Ishikawa (cell line): ENCODE data around the gene DIP2C.

Experiments
- CEBPB ChIP-seq: IDR thresholded peaks from 2 replicates; pipeline ENCODE4 v1.6.1; 2012
- CREB1 ChIP-seq: IDR thresholded peaks from 2 replicates; pipeline ENCODE4 v1.6.1; 2012; ENCODE audit warnings: low read depth
- EGR1 ChIP-seq: IDR thresholded peaks from 2 replicates; pipeline ENCODE4 v1.6.1; 2012
- EP300 ChIP-seq: IDR thresholded peaks from 2 replicates; pipeline ENCODE4 v1.6.1; 2012; ENCODE audit warnings: borderline replicate concordance
- FOXM1 ChIP-seq: IDR thresholded peaks from 2 replicates; pipeline ENCODE4 v1.6.1; 2012; ENCODE audit warnings: low read depth, borderline replicate concordance
- NFIC ChIP-seq: IDR thresholded peaks from 2 replicates; pipeline ENCODE4 v1.6.1; 2012
- RAD21 ChIP-seq: IDR thresholded peaks from 2 replicates; pipeline ENCODE4 v1.6.1; 2012; ENCODE audit warnings: low read depth
- TAF1 ChIP-seq: IDR thresholded peaks from 2 replicates; pipeline ENCODE4 v1.6.1; 2012; ENCODE audit warnings: low read depth, mild to moderate bottlenecking
- TCF12 ChIP-seq: IDR thresholded peaks from 2 replicates; pipeline ENCODE4 v1.6.1; 2012; ENCODE audit warnings: low read depth
- TEAD4 ChIP-seq: IDR thresholded peaks from 2 replicates; pipeline ENCODE4 v1.6.1; 2012
- YY1 ChIP-seq: IDR thresholded peaks from 2 replicates; pipeline ENCODE4 v1.6.1; 2012; ENCODE audit warnings: low read depth
- ZBTB7A ChIP-seq: IDR thresholded peaks from 2 replicates; pipeline ENCODE4 v1.6.1; 2012; ENCODE audit warnings: low read depth
- TF ChIP-seq, protein P1 (sequence below): IDR thresholded peaks from 2 replicates; pipeline ENCODE4 v1.6.1; 2012
- TF ChIP-seq, protein P2 (sequence below): IDR thresholded peaks from 2 replicates; pipeline ENCODE4 v1.6.1; 2012; ENCODE audit warnings: low read depth, mild to moderate bottlenecking
- TF ChIP-seq, protein P3 (sequence below): IDR thresholded peaks from 2 replicates; pipeline ENCODE4 v1.6.1; 2012

The DIP2C gene

DNA sequence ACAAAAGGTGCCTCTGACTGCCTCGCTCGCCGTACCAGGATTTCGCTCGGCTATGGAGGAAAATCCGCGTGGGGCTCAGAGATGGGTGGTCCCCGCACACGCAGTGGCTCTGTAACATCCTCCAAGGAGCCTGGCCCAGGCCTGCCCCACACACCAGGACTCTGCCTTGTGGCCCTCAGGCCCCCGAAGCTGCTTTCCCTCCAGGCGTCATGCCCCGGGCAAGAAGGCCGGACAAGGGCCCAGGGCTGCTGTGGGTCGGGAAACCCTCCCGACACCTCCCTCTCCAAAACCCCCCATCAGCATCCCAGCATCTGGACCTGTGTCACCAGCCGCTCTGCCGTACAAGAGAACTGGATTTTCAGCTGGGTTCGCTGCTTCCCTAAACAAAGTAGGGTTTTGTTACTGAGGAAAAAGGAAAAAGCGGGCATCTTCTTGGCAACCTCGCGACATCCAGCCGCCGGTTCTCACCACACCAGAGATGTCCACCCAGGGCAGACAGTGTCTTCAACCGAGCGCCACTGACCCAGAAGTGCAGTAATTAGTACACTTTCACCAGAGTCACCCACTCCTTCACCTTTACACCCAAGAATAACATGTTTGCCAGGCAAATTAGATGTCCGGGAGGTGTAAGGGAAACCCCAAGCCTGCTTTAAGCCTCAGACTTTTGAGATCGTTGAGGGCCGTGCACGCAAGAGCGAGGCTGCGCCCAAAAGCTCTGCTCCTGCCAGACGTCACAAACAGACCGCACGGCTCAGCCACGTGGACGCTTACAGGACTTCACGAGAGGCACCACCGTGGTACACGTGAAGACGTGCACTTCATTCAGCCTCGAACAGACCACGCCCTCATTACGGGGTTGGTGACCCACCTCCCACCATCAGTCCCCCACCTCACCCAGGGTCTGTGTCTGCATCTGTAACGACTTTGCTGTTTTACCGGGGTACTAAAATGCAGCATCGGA is 62.2 kb downstream of the DIP2C start:
- TF ChIP-seq ZBTB7A (no peak), RAD21 (no peak), FOXM1 (no peak), NFIC (no peak), TEAD4 (no peak), EP300 (no peak), TCF12 (no peak), TAF1 (no peak), EGR1 (no peak), YY1 (no peak), CREB1 (no peak), CEBPB (no peak)
- TF ChIP-seq, protein P1, sequence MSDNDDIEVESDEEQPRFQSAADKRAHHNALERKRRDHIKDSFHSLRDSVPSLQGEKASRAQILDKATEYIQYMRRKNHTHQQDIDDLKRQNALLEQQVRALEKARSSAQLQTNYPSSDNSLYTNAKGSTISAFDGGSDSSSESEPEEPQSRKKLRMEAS: no peak
- TF ChIP-seq, protein P2, sequence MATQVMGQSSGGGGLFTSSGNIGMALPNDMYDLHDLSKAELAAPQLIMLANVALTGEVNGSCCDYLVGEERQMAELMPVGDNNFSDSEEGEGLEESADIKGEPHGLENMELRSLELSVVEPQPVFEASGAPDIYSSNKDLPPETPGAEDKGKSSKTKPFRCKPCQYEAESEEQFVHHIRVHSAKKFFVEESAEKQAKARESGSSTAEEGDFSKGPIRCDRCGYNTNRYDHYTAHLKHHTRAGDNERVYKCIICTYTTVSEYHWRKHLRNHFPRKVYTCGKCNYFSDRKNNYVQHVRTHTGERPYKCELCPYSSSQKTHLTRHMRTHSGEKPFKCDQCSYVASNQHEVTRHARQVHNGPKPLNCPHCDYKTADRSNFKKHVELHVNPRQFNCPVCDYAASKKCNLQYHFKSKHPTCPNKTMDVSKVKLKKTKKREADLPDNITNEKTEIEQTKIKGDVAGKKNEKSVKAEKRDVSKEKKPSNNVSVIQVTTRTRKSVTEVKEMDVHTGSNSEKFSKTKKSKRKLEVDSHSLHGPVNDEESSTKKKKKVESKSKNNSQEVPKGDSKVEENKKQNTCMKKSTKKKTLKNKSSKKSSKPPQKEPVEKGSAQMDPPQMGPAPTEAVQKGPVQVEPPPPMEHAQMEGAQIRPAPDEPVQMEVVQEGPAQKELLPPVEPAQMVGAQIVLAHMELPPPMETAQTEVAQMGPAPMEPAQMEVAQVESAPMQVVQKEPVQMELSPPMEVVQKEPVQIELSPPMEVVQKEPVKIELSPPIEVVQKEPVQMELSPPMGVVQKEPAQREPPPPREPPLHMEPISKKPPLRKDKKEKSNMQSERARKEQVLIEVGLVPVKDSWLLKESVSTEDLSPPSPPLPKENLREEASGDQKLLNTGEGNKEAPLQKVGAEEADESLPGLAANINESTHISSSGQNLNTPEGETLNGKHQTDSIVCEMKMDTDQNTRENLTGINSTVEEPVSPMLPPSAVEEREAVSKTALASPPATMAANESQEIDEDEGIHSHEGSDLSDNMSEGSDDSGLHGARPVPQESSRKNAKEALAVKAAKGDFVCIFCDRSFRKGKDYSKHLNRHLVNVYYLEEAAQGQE: no peak
- TF ChIP-seq, protein P3, sequence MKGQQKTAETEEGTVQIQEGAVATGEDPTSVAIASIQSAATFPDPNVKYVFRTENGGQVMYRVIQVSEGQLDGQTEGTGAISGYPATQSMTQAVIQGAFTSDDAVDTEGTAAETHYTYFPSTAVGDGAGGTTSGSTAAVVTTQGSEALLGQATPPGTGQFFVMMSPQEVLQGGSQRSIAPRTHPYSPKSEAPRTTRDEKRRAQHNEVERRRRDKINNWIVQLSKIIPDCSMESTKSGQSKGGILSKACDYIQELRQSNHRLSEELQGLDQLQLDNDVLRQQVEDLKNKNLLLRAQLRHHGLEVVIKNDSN: no peak

DNA sequence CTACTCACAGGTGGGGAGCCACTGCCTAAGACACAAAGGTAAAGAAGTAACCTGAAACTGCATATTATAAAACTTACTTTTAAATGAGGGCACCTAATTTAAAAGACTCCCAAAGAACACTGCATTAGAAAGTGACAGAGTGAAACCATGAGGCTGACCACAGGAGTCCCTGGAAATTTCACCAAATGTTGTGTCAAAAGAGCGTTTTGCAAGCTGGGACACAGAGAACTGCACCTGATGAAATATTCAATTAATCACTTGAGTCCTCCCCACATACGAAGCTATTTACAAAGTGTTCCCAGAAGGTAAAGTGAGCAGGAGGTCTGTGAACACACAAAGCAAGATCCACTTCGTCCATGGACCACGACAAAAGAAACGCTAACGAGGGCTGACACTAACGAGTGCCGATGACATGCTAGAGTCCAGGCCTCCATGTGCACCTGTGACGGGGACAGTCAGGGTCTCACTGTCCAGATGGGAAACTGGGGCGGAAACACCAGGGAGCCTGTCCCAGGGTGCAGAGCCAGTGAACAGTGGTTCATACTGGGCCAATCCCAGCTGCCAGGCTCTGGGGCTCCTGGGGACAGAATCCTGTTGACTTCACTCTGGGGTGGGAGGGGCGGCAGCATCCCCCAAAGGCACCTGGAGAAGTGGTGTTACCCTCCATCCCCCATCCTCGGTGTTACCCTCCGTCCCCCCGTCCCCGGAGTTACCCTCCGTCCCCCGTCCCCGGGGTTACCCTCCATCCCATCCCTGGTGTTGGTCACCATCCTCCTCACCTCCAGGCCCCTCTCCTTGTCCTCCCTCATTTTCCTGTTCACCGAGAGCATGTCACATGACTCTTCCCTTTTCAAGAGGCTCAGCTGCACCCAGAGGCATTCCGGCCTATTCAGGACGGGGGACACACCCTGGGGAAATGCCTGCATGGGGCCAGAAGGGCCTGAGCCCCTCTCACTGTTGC is 63.4 kb downstream of the DIP2C start:
- TF ChIP-seq EP300 (no peak), YY1 (no peak), FOXM1 (no peak), TEAD4 (no peak), TCF12 (no peak), ZBTB7A (no peak), RAD21 (no peak), TAF1 (no peak), CREB1 (no peak), CEBPB (no peak), NFIC (no peak), EGR1 (no peak)
- TF ChIP-seq, protein P3: no peak
- TF ChIP-seq, protein P2: no peak
- TF ChIP-seq, protein P1: no peak

GRCh38 chr10:625333-625696 is 64.2 kb downstream of the DIP2C start:
- TF ChIP-seq EP300 (no peak), NFIC (no peak), TCF12 (no peak), TEAD4 (no peak), TAF1 (no peak), EGR1 (no peak), FOXM1 (no peak), CEBPB (no peak), ZBTB7A (no peak), RAD21 (no peak), YY1 (no peak), CREB1 (no peak)
- TF ChIP-seq, protein P3: no peak
- TF ChIP-seq, protein P2: no peak
- TF ChIP-seq, protein P1: no peak
